Measurements from ENCODE around the gene TAF15.

The TAF15 gene

GRCh38 chr17:35807371-35808144, 1.7 kb upstream of the TAF15 start:
- TF ChIP-seq CTCF (IDR thresholded peaks at IDR 0.05; ENCODE audit: control insufficient read depth, extremely low read depth, insufficient read depth) = no peak
- DNase-seq (ENCODE audit: low read depth) = no peak
- H3K4me3 ChIP-seq (ENCODE audit: low read depth, low read length) = no peak overlapping the region

GRCh38 chr17:35808240-35808961, 883 bp upstream of the TAF15 start:
- DNase-seq (ENCODE audit: low read depth) = no peak
- TF ChIP-seq CTCF (IDR thresholded peaks at IDR 0.05; ENCODE audit: control insufficient read depth, extremely low read depth, insufficient read depth) = no peak
- H3K4me3 ChIP-seq (ENCODE audit: low read depth, low read length) = peak overlapping the region; percentile 99

- peak overlapping the region; percentile 99 for H3K4me3 ChIP-seq (ENCODE audit: low read depth, low read length)
- DNase-seq (ENCODE audit: low read depth) = no peak
- no peak for TF ChIP-seq CTCF (IDR thresholded peaks at IDR 0.05; ENCODE audit: control insufficient read depth, extremely low read depth, insufficient read depth)
Measured at GRCh38 chr17:35809855-35810461, 674 bp downstream of the TAF15 start.

GRCh38 chr17:35811759-35812158, 2.5 kb downstream of the TAF15 start:
- H3K4me3 ChIP-seq (ENCODE audit: low read depth, low read length) = no peak overlapping the region
- no peak for TF ChIP-seq CTCF (IDR thresholded peaks at IDR 0.05; ENCODE audit: control insufficient read depth, extremely low read depth, insufficient read depth)
- no peak for DNase-seq (ENCODE audit: low read depth)

- TF ChIP-seq CTCF (IDR thresholded peaks at IDR 0.05; ENCODE audit: control insufficient read depth, extremely low read depth, insufficient read depth) = no peak
- H3K4me3 ChIP-seq (ENCODE audit: low read depth, low read length) = no peak overlapping the region
- DNase-seq (ENCODE audit: low read depth) = no peak
Measured at GRCh38 chr17:35812456-35812855, 3.2 kb downstream of the TAF15 start.

GRCh38 chr17:35816723-35817122, 7.4 kb downstream of the TAF15 start:
- DNase-seq (ENCODE audit: low read depth) = no peak

More at GRCh38 chr17:35816723-35817122, 7.4 kb downstream of the TAF15 start:
- no peak for TF ChIP-seq CTCF (IDR thresholded peaks at IDR 0.05; ENCODE audit: control insufficient read depth, extremely low read depth, insufficient read depth)
- H3K4me3 ChIP-seq (ENCODE audit: low read depth, low read length) = no peak overlapping the region

Data from LNCaP clone FGC (cell line).